Suppressor macrophage treated with lipopolysaccharide for 1 hour (primary cell): Measurements from ENCODE around the gene PGGT1B.

ENCODE experiments used
- DNase-seq, 3 donors: peaks; one replicate each; pipeline ENCODE4 v3.0.0-alpha.2; 2020 to 2022

Gene PGGT1B

DNA sequence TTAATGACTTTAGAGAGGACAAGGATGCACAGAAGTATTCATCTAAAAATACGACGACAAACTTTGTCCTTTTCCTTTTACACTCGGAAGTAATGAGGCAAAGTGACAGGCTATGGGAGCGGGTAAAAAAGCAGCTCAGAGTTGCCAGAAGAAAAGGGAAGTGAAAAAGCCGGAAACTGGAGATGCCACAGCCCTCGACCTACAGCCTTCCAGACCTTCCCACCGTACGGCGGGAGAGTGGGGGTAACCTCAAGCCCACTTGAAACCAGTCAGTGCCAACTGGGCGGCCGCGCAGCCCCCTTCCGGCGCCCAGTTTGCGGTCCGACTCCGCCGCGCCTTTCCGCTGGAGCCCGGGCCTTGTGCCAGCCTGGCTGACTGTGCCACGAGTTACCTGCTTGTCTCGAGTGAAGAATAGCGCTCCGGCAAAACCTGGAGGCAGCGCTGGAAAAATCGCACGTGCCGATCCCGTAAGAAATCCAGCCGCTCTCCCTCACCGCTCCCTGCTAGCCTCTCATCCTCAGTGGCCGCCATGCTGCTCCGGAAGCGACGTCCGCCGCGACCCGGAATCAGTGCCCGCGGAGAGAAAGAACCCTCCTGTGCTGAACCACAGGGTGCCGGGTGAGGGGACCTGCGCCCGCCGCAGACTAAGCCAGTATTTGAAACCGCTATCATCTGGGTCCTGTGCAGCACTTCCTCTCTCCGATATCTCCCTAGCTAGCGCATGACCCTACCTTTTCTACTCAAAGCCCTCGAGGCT is at the start of gene PGGT1B:
TSS of gene PGGT1B (minus strand) at position 557 of the 757 bp plus-strand sequence. CDS start at position 531, 26 bp downstream.
- DNase-seq = peak; percentile 73 to 76 (median 74)

GRCh38 chr5:115309751-115310370 is 47.2 kb upstream of the PGGT1B start:
- DNase-seq = peak; percentile 59 to 79 (median 76)

DNA sequence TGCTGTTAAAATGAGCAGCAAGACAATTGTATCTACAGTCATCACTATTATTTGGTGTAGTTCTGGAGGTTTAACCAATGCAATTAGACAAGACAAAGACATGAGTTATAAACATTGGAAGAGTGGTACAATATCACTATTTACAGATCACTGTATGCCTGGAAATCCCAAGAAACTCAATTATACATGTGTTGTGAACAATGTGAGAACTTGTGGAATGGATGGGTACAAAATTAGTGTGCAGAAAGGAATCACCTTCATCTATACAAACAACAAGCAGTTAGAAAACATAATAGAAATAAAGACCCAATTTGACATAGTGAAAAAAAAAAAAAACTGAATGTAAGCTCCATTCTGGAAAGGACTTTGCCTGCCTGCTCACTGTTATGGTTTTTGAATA is 46.1 kb upstream of the PGGT1B start:
- no peak for DNase-seq

DNA sequence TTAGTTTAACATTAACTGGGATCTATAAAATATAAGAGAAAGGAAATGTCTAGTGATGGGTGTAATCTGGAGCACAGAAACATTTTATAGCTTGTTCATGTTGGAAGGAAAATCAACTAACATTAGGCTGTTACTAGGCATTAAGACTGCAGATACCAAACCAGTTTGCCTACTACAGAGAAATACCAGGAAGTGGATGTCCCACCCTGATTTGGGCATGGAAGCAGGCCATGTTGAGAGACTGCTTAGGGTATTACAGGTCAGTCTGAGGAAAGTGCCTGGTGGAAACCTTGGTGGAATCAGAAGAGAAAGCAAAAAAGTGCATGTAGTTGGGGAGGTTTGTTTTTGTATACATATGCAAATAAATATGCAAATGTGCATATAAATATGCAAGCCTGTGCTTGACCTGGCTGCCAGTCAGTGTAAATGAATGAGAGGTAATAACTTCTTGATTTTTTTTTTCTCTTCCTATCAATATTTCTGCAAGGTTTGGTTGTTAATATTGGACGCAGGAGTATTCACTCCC is 43.4 kb upstream of the PGGT1B start:
- no peak for DNase-seq

- no peak for DNase-seq
Observed at GRCh38 chr5:115304496-115304895, 41.8 kb upstream of the PGGT1B start.

DNA sequence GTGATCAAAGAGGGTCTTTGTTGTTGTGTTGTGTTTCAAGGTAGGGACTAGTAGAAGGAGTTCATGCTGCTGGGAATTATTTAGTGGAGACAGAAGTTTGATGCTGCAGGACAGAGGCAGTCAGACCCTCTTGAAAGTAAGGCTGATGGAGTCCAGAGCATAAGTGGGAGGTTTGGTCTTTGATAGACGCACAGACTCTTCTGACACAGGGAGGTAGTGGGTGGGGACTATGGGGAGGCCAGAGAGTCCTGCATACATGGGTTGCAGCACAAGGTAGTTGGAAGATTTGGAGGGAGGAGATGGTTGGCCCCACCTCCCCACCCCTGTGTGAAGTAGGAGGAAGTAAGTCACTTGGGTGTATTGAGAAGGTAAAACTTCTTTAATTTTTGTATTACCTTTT is 36.1 kb upstream of the PGGT1B start:
- DNase-seq = no peak

DNA sequence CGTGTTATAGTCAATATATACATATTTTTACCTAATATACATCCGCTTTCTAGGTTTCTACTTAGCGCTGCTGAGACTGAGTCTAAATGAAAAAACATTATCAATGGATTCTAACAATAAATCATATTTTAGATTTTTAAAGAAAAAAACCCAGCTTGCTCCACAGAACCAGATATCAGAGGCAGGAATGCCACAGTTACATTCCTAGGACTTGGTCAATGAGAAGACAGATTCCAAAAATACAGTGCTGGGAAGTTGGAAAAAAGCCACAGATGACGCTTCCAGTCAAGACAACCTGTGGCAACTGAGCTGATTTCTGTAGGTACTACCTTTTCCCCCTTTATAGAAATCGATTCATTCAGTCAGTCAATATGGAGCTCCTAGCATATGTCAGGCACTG is 34.4 kb upstream of the PGGT1B start:
- DNase-seq = no peak

GRCh38 chr5:115296124-115297022 is 33.7 kb upstream of the PGGT1B start, which contains the start of gene CCDC112:
Gene CCDC112, minus strand, starts transcription at chr5:115296654. Its CDS starts 111 bp downstream, at chr5:115296543.
- peak; percentile 80 to 97 (median 92) for DNase-seq

- DNase-seq = no peak
Observed at GRCh38 chr5:115295777-115296123, 33.1 kb upstream of the PGGT1B start.

- DNase-seq = no peak
Observed at GRCh38 chr5:115291397-115291796, 28.7 kb upstream of the PGGT1B start.

GRCh38 chr5:115289104-115289503 is 26.4 kb upstream of the PGGT1B start:
- peak; percentile 52 to 59 (median 58) for DNase-seq

- no peak for DNase-seq
Observed at GRCh38 chr5:115284021-115284420, 21.3 kb upstream of the PGGT1B start.

DNA sequence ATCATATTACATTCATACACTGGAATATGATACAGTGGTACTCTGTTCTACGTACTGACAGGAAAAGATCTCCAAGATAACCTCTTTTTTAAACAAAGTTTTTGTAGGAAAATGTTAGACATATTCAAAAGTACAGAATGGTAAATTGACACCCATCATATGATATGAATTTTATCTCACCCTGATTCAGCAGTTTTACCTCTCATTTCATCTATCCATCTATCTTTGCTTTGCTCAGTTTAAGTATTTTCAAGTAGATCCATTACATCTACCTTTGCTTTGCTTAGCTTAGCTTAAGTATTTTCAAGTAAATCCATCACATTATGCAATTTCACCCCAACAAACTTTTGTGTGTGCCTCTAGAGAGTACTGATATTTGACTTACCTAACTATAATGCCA is 19.5 kb upstream of the PGGT1B start:
- no peak for DNase-seq

- DNase-seq = peak; percentile 13 to 59 (median 49)
Observed at GRCh38 chr5:115274584-115274983, 11.9 kb upstream of the PGGT1B start.

DNA sequence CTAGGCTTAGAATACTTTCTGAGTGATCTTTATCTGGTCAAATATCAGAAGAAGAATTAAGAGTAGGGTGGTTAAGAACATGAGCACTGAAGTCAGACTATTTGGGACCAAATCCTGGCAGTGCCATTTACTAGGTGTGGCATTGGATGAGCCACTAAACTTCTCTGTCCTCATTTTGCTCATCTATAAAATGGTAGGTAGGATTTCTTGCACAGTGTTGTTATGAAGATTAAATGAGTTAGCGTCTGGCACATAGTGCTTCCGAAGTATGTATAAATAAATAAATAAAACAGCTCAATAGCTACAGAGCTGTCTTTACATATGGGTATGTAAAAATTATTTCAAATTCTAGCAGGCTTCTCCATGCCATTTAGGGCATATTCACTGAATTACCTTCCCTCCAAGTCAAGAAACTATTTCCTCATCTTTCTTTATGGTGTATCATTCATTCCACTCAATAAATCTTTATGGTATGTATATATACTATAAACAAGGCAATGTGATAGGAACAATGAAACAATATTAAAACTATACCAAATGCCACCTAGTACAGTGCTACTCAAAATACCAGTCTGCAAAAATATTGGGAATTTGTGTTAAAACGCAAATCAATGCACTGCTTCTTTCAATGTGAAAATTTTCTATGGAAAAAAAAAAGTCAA is 9.8 kb upstream of the PGGT1B start:
- no peak for DNase-seq

DNA sequence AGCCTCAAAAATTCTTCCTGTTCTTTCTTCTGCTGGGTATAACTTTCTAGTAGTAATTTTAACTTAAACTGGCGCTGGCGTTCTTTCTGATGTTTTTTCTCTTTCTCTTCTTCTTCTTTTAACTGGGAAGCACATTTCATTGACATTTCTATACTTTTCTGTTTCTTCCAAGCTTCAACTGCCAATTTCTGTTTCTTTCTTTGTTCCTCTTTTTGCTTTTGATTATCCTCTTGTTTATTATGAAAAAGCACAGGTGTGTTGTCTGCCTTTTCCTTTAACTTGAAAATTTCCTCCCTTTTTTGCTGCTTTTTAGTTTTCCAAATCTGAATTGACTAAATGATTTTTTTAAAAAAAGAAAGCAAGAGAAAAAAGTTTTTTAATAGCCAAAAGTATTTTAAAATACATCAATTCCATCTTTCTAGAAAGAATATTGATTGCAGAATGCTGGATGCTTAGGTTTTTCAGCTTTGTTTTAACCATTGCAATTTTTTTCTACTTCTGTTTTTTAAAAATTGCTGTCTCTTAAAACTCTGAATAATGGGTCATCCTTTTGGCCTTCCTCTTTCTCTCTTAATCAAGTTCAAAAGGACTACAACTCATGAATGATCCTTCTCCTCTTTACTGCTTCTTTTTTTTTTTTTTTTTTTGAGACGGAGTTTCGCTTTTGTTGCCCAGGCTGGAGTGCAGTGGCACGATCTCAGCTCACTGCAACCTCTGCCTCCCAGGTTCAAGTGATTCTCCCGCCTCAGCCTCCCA is 8.8 kb upstream of the PGGT1B start:
- DNase-seq = peak; percentile 40 to 84 (median 74)

GRCh38 chr5:115267617-115268016 is 4.9 kb upstream of the PGGT1B start:
- no peak for DNase-seq

- DNase-seq = no peak
Observed at GRCh38 chr5:115265220-115265619, 2.5 kb upstream of the PGGT1B start.

- no peak for DNase-seq
Observed at GRCh38 chr5:115264786-115265185, 2.1 kb upstream of the PGGT1B start.

DNA sequence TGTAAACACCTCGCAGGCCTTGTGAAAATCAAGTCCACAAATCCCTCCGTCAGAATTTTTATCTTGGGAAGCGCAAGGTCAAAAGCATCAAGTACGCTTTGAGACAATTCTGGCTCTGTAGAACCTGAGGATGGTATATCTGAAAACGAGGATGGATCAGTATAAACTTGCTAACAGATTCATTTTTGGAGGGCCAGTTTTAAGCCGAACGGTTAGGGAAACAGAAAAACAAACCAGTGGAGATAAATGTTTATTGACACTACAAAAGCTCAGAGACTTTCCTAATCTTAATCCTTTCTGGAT is 352 bp upstream of the PGGT1B start:
- DNase-seq = peak in 1 of 3 donors; percentile 21

GRCh38 chr5:115262011-115262320 is 711 bp downstream of the PGGT1B start:
- DNase-seq = no peak

DNA sequence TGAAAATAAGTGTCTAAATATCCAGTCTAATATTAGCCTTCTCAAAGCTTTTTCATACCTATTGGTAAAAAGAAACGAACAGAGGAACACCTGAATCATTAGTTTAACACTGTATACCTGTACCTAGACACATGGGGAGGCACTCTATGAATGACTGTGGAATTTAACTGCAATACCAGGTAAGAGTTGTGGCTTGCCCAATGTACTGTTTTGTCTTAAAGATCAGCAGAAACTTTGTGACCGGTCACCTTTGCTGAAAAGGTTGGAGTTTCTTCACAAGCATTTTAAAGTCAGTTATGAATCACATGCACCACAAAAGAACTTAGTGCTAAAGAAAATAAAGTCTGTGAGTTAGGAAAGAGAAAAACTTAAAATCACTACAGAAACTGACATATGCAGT is 2.4 kb downstream of the PGGT1B start:
- no peak for DNase-seq
